Measurements from ENCODE around the gene CCDC170. TPM values are rescaled to one million over a fixed set of nuclear protein-coding genes. Genes with fewer than 3 reads are reported as not detected.
A peak's percentile ranks its signal among the peaks of the same experiment; 100 is the strongest.

CCDC170 gene
- total and polyA plus RNA-seq, 2 of the 8 experiments (the other 6 are each of a cell fraction or from before 2014, with no cell fraction given), result 0.06 to 0.09 TPM

DNA sequence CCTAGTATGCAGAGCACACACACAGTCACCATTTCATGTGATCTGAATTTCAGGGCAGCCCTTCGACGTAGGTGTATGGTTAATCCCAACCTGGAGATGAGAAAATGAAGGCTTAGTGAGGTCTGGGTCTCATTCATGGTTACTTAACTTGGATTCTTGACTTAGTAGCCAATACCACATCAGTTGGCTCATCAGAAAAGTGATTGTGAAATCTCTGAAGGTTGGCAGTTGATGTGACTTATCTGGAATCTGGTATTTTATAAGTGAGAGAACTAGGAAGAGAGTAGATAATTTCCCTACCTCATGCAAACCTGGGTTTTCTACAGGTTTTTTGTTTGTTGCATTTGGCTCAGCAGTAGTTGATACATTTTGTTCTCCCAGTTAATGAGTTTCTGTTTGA is 123.7 kb downstream of the CCDC170 start:
- FAIRE-seq (no peak), DNase-seq (ENCODE audit: low read depth in 1 of 2, low spot score in 2 of 2) (no peak)
- Histone ChIP-seq H3K79me2 (ENCODE audit: control insufficient read depth in 1 of 2, insufficient read depth in 2 of 2, low read length in 2 of 2) (no peaks in the 10 kb centered on the region), H3K4me3 (ENCODE audit: extremely low read depth in 1 of 4, insufficient read depth in 2 of 4, low read depth in 3 of 4, low read length in 4 of 4) (no peak overlapping the region), H3K4me1 (replicated peaks in 1 of 4; ENCODE audit: control insufficient read depth in 3 of 4, insufficient read depth in 4 of 4, low read length in 3 of 4) (peaks cover 2 to 10% (median 6%) of the 10 kb centered on the region in 4 experiments; a peak in 6 of 7 replicates), H3K23ac (ENCODE audit: insufficient read length) (no peak overlapping the region), H3K27me3 (replicated peaks in 1 of 4; ENCODE audit: control insufficient read depth in 3 of 4, extremely low read depth in 1 of 4, insufficient read depth in 3 of 4, low read length in 3 of 4) (no peaks in the 10 kb centered on the region), H3K9me3 (ENCODE audit: insufficient read depth in 2 of 2, low read depth in 1 of 2, low read length in 1 of 2) (no peaks in the 10 kb centered on the region), H4K5ac (ENCODE audit: insufficient read length, low read depth, low read length) (no peak overlapping the region), H4K20me1 (replicated peaks in 1 of 2; ENCODE audit: control insufficient read depth in 1 of 2, insufficient read depth in 2 of 2, low read length in 2 of 2) (no peaks in the 10 kb centered on the region), H3K27ac (ENCODE audit: low read depth, low read length) (no peak overlapping the region), H2AK5ac (ENCODE audit: low read depth, low read length) (no peak overlapping the region), H4K91ac (replicated peaks; ENCODE audit: insufficient read length, low read length) (no peak overlapping the region), H3K56ac (replicated peaks; ENCODE audit: insufficient read length, low read depth, low read length) (no peak overlapping the region), H2BK20ac (ENCODE audit: low read length) (no peak overlapping the region), H2BK5ac (ENCODE audit: low read depth, low read length) (no peak overlapping the region), H3K4me2 (ENCODE audit: insufficient read depth in 1 of 2, low read depth in 2 of 2, low read length in 2 of 2) (no peak overlapping the region), H3K36me3 (ENCODE audit: control insufficient read depth in 2 of 4, insufficient read depth in 4 of 4, low read length in 3 of 4) (no peaks in the 10 kb centered on the region), H3K79me1 (ENCODE audit: low read depth, low read length) (no peaks in the 10 kb centered on the region), H2BK15ac (ENCODE audit: low read length) (no peak overlapping the region), H2AFZ (ENCODE audit: low read length) (no peak overlapping the region), H3K14ac (ENCODE audit: insufficient read length) (no peak overlapping the region), H2BK120ac (replicated peaks; ENCODE audit: low read depth, low read length) (no peak overlapping the region), H3K9ac (replicated peaks in 1 of 4; ENCODE audit: extremely low read depth in 1 of 4, low read depth in 3 of 4, low read length in 3 of 4) (no peak overlapping the region), H4K8ac (ENCODE audit: extremely low read depth, insufficient read depth, low read length) (no peak overlapping the region), H3K18ac (ENCODE audit: extremely low read depth, low read length) (no peak overlapping the region), H3K23me2 (ENCODE audit: low read depth, low read length) (no peaks in the 10 kb centered on the region), H2BK12ac (ENCODE audit: low read depth, low read length) (0 out of 2 replicates have a peak overlapping the region, but pooled peaks have one; percentile 42), H3K4ac (replicated peaks; ENCODE audit: insufficient read length, low read depth, low read length) (no peak overlapping the region)
- POLR2A ChIA-PET (ENCODE audit: partially characterized antibody), result no interaction called here
- WGBS, 2 experiments (ENCODE audit: extremely low coverage in 1 of 2, insufficient coverage in 1 of 2, insufficient read length in 1 of 2, insufficient replicate concordance in 2 of 2, low coverage in 1 of 2, low lambda C conversion rate in 2 of 2, missing lambda C conversion rate in 1 of 2), result 100% methylated on average over 2 of the region's 2 CpGs; no CpG with 5 or more reads in 1 of the 2 experiments
- CTCF ChIA-PET (ENCODE audit: partially characterized antibody), result interaction anchor here (1.1 kb wide), 1 partner anchor 8 kb away, joined by 3 read pairs; no protein-coding TSS in a partner anchor
- TF ChIP-seq TAF1 (IDR thresholded peaks at IDR 0.05; ENCODE audit: low read depth, low read length), result no peak
- no peak for TF ChIP-seq NRF1 (IDR thresholded peaks at IDR 0.05; ENCODE audit: low read depth, low read length)
- TF ChIP-seq, protein P1, sequence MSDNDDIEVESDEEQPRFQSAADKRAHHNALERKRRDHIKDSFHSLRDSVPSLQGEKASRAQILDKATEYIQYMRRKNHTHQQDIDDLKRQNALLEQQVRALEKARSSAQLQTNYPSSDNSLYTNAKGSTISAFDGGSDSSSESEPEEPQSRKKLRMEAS (IDR thresholded peaks at IDR 0.05), result no peak
- TF ChIP-seq CHD1 (IDR thresholded peaks at IDR 0.05; ENCODE audit: low read depth, low read length), result no peak
- no peak for TF ChIP-seq SP4 (IDR thresholded peaks at IDR 0.05; ENCODE audit: low read length)
- TF ChIP-seq TCF12 (IDR thresholded peaks at IDR 0.05; ENCODE audit: low read depth, low read length), result no peak
- no peak for TF ChIP-seq SRF (IDR thresholded peaks at IDR 0.05; ENCODE audit: low read depth, low read length)
- no peak for TF ChIP-seq SIRT6 (IDR thresholded peaks at IDR 0.05; ENCODE audit: low read length)
- no peak for TF ChIP-seq RNF2 (IDR thresholded peaks at IDR 0.05; ENCODE audit: borderline replicate concordance, low read depth, low read length, missing control alignments, poor library complexity, severe bottlenecking)
- TF ChIP-seq TBP (IDR thresholded peaks at IDR 0.05; ENCODE audit: low read depth, low read length), result no peak
- TF ChIP-seq TEAD4 (IDR thresholded peaks at IDR 0.05; ENCODE audit: low read depth, low read length), result no peak
- TF ChIP-seq, protein P2, sequence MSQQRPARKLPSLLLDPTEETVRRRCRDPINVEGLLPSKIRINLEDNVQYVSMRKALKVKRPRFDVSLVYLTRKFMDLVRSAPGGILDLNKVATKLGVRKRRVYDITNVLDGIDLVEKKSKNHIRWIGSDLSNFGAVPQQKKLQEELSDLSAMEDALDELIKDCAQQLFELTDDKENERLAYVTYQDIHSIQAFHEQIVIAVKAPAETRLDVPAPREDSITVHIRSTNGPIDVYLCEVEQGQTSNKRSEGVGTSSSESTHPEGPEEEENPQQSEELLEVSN (IDR thresholded peaks at IDR 0.05), result no peak
- no peak for TF ChIP-seq BRCA1 (IDR thresholded peaks at IDR 0.05; ENCODE audit: low read depth, low read length)
- TF ChIP-seq SUZ12 (IDR thresholded peaks at IDR 0.05; ENCODE audit: low read length), result no peak
- no peak for TF ChIP-seq GABPA (IDR thresholded peaks at IDR 0.05; ENCODE audit: borderline replicate concordance, insufficient read depth, low read length)
